22Rv1 (cell line): ENCODE data around the gene EGFR.

ENCODE experiments used
- CTCF ChIP-seq: fragments of 450-650 bp; IDR thresholded peaks from 2 replicates; pipeline ENCODE4 v1.5.1; 2017; ENCODE audit warnings: mild to moderate bottlenecking
- ZFX ChIP-seq: fragments of 450-650 bp; IDR thresholded peaks from 2 replicates; pipeline ENCODE4 v1.6.1; 2017; ENCODE audit warnings: antibody characterized with exemption, borderline replicate concordance

DNA sequence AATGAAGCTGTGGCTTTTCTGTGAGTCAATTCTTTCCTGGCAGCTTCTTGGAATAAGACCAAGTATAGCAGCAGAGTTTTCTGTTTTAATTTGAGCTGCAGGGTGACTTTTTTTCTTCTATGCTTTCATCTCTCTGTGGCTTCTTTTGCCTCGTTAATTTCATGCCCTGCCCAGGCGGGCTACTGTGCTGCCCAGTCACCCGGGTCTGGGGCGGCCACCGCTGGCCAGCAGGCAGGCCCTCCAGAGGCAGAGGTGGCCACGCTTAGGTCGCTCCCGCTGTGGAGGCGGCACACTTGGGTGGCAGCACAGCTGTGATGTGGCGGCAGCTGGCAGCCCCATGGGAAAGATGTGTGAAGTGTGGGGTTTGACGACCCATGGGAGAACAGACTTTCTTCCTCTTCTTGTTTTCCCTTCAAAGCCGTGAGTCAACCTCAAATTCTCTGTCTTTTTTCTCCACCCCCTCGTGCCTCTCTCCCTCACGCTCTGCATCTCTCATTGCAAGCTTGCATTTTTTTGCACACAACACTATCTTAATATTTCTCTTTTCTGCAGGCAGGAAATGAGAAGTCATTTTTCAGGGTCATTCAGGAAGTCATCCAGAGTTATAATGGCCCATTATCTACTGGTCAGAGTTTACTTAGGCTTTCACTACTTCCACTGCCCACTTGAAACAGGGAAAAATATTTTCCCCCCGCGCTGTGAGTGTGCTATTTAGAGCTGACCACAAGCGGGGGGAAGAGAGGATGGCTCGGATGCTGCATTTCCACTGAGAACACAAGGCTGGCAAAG is 67.8 kb downstream of the EGFR start:
- TF ChIP-seq CTCF, result no peak
- TF ChIP-seq ZFX, result no peak
